Uterus (tissue), 2 donors: ENCODE results near the gene NRXN3.

Experiments used
- CTCF ChIP-seq, 4 experiments: fragments of 200-600 bp in 2 of 4; fragments of 450-650 bp in 2 of 4; sonication (generic) in 2 of 4; IDR thresholded peaks; one replicate each; pipeline ENCODE4 v1.5.1; 2016 to 2019; ENCODE audit warnings: antibody characterized with exemption in 4 of 4, mild to moderate bottlenecking in 2 of 4, moderate library complexity in 1 of 4
- POLR2A ChIP-seq, 2 donors: fragments of 450-650 bp; IDR thresholded peaks; one replicate each; pipeline ENCODE4 v1.6.1; 2016; ENCODE audit warnings: antibody characterized with exemption in 2 of 2, mild to moderate bottlenecking in 1 of 2, moderate library complexity in 1 of 2

- TF ChIP-seq CTCF (IDR thresholded peaks at IDR 0.05) (no peak), POLR2A (IDR thresholded peaks at IDR 0.05) (no peak)
These were observed 1557.7 kb downstream of the NRXN3 start for GRCh38 chr14:79727900-79728299.
